Measurements from ENCODE around the gene CADPS.

GRCh38 chr3:62550439-62550838 lies 324.8 kb downstream of the CADPS start:
- TF ChIP-seq POLR2A (IDR thresholded peaks at IDR 0.05; ENCODE audit: low read length) (no peak), GATA1 (IDR thresholded peaks at IDR 0.05; ENCODE audit: low read depth, low read length) (no peak)
